ENCODE measurements around the gene PRR36. TPM values are rescaled to one million over a fixed set of nuclear protein-coding genes. Genes with fewer than 3 reads are reported as not detected.

PRR36 gene
- total and polyA plus RNA-seq, 10 of the 15 experiments (the other 5 are each of a cell fraction or from before 2014, with no cell fraction given), result 0.04 TPM; not detected in 9

DNA sequence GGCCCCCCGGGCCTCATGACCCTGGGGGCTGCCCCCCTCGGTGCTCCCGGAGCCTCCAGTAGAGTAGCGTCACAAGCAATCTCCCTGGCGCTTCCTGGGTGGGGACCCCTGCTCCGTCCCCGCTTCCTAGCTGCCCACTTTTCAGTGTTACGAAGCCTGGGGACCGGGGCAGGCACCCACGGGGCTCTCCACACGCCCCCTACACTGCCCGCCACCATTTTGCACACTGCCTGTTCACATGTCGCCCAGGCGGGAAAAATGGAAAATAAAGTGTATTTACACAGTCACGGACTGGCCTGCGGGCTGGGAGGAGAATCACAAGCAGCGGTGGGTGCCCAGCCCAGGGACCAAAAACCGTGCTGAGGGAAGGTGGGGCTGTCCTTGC lies 9.5 kb downstream of the PRR36 start (continued):
- no peak for TF ChIP-seq NFYB (IDR thresholded peaks at IDR 0.05; ENCODE audit: insufficient read depth, low read depth, low read length)
- no peak for TF ChIP-seq TCF3 (IDR thresholded peaks at IDR 0.05; ENCODE audit: borderline replicate concordance, insufficient read depth, low read depth, low read length)

DNA sequence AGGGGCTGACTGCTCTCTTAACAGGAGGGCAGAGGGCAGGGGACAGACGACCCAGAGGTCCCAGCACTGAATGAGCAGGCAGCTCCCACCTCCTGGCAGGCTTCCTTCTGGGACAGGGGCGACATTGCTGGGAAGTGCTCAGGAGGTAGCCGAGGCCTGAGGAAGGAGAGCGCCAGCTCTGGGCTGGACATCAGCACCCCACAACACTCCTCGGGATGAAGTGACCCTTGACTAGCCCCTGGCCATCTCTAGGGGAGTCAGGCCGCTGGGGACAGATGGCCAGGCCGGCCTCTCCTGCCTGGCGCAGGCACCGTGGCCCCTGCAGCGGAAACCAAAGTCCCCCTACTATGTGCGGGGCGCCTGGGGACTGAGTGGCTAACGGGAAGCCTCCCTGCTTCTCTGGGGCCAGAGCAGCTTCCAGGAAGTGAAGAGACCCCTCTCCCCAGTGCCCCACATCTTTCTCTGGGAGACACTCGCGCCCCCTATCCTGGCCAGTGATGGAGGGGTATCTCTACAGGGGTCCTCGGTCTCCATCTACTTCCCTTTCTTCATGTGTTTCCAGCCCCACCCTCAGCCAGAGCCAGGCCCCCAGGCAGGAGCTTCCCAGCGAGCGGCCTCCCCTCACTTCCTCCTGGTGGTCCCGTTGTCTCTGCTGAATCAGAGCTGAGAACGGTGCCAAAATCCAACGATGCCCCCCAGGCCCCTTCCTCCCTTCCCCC lies 10.1 kb downstream of the PRR36 start:
- H2AFZ ChIP-seq (ENCODE audit: control insufficient read depth, low read depth, low read length), result no peak overlapping the region
- POLR2A ChIA-PET, result no interaction called here
- H3K27ac ChIP-seq (ENCODE audit: control insufficient read depth, insufficient read depth), result no peak overlapping the region
- peaks cover 2 to 15% of the 10 kb centered on the region in 2 experiments; a peak in 3 of 4 replicates for H3K27me3 ChIP-seq (replicated peaks in 1 of 2; ENCODE audit: control insufficient read depth in 2 of 2, insufficient read depth in 2 of 2, low read length in 1 of 2)
- WGBS (ENCODE audit: insufficient coverage, insufficient replicate concordance, low lambda C conversion rate, missing lambda C conversion rate), result 72% methylated on average over 18 of the region's 21 CpGs
- DNase-seq (ENCODE audit: low read depth, low spot score) (no peak), ATAC-seq (no peak), FAIRE-seq (no peak)
- no peak overlapping the region for H3K4me3 ChIP-seq
- H3K36me3 ChIP-seq (ENCODE audit: control insufficient read depth in 2 of 2, insufficient read depth in 2 of 2, low read length in 1 of 2), result no peaks in the 10 kb centered on the region
- BruUV-seq (replicated peaks), result no TSS peak
- peaks cover 11% of the 10 kb centered on the region; the same call in 1 of the 2 replicates for H3K4me1 ChIP-seq (ENCODE audit: control insufficient read depth, insufficient read depth, low read length)
- H3K79me2 ChIP-seq (ENCODE audit: control insufficient read depth, insufficient read depth, low read length), result no peaks in the 10 kb centered on the region
- CTCF ChIA-PET, result no interaction called here
- TF ChIP-seq STAT1 (conservative IDR thresholded peaks at IDR 0.05), result no peak
- no peak for TF ChIP-seq WRNIP1 (IDR thresholded peaks at IDR 0.05; ENCODE audit: borderline replicate concordance, low read depth, low read length)
- no peak for TF ChIP-seq ZNF622 (IDR thresholded peaks at IDR 0.05)
- TF ChIP-seq ZNF207 (IDR thresholded peaks at IDR 0.05; ENCODE audit: borderline replicate concordance), result no peak
- no peak for TF ChIP-seq SPI1 (IDR thresholded peaks at IDR 0.05; ENCODE audit: borderline replicate concordance, insufficient read depth, low read depth, low read length)
- TF ChIP-seq CBX5 (IDR thresholded peaks at IDR 0.05; ENCODE audit: low read depth), result no peak
- no peak for TF ChIP-seq CHD1 (IDR thresholded peaks at IDR 0.05; ENCODE audit: low read depth, low read length)
- RAD21 ChIA-PET (ENCODE audit: unreplicated experiment), result no interaction called here
- in situ Hi-C loops (cut with MboI) (no loop called here), intact Hi-C loops (cut with micrococcal nuclease; ENCODE audit: unreplicated experiment) (no loop called here)
- no peaks in the 10 kb centered on the region; the same call in 1 of the 3 replicates for H3K9me3 ChIP-seq (replicated peaks; ENCODE audit: control insufficient read depth, insufficient read depth, low read length)
- SMC1A ChIA-PET (ENCODE audit: uncharacterized antibody, unreplicated experiment), result no interaction called here
- H4K20me1 ChIP-seq (ENCODE audit: control insufficient read depth, insufficient read depth), result no peaks in the 10 kb centered on the region
- no peak overlapping the region for H3K9ac ChIP-seq (ENCODE audit: control insufficient read depth, insufficient read depth, low read length)
- H3K4me2 ChIP-seq (ENCODE audit: control insufficient read depth, insufficient read depth), result no peak overlapping the region
